CD8-positive, alpha-beta memory T cell (primary cell): ENCODE data around the gene PMF1. TPM values are rescaled to one million over a fixed set of nuclear protein-coding genes. Genes with fewer than 3 reads are reported as not detected.

Source experiments
- CTCF ChIA-PET: fragments of 350-600 bp; sonication (Branson Sonifier 250); formaldehyde crosslinking; loops from one replicate; lab custom pipeline; 2021; ENCODE audit warnings: antibody characterized with exemption; lab: Charles Lee
- POLR2A ChIA-PET: fragments of 350-600 bp; sonication (Branson Sonifier 250); formaldehyde crosslinking; loops from one replicate; lab custom pipeline; 2021; ENCODE audit warnings: antibody characterized with exemption; lab: Charles Lee
- DNase-seq, 5 donors: peaks; one replicate each; pipeline versions ENCODE4 v3.0.0 to v3.0.0-alpha.2; 2020 to 2022; ENCODE audit warnings: mixed read lengths in 1 of 5
- H3K27ac ChIP-seq: one replicate; pipeline ENCODE4 v1.7.0; 2013; ENCODE audit warnings: low read depth, mild to moderate bottlenecking, low read length, moderate library complexity
- H3K27me3 ChIP-seq: 2 replicates; pipeline ENCODE4 v1.7.0; 2013; ENCODE audit warnings: low read length, mild to moderate bottlenecking; ENCODE audit not compliant: insufficient read depth, poor library complexity, severe bottlenecking
- H3K36me3 ChIP-seq: 2 replicates; pipeline ENCODE4 v1.7.0; 2013; ENCODE audit warnings: mild to moderate bottlenecking, low read length, moderate library complexity; ENCODE audit not compliant: insufficient read depth
- H3K4me1 ChIP-seq: 2 replicates; pipeline ENCODE4 v1.7.0; 2013; ENCODE audit warnings: mild to moderate bottlenecking, low read length, moderate library complexity; ENCODE audit not compliant: insufficient read depth
- H3K4me3 ChIP-seq: 2 replicates; pipeline ENCODE4 v1.7.0; 2013; ENCODE audit warnings: mild to moderate bottlenecking, low read length
- H3K9me3 ChIP-seq: 2 replicates; pipeline ENCODE4 v1.7.0; 2013; ENCODE audit warnings: mild to moderate bottlenecking, low read length
- H3K27ac Mint-ChIP-seq, 8 donors: one replicate each; pipeline ENCODE4 v1.8.0; 2020 to 2021; ENCODE audit warnings: mixed read lengths in 8 of 8, mild to moderate bottlenecking in 6 of 8, inconsistent platforms in 3 of 8, moderate library complexity in 3 of 8
- H3K27me3 Mint-ChIP-seq, 2 donors: one replicate each; pipeline ENCODE4 v1.8.0; 2020 to 2021; ENCODE audit warnings: mixed read lengths in 2 of 2, mild to moderate bottlenecking in 1 of 2, moderate library complexity in 1 of 2
- H3K36me3 Mint-ChIP-seq, 3 donors: one replicate each; pipeline ENCODE4 v1.8.0; 2020 to 2021; ENCODE audit warnings: mixed read lengths in 3 of 3, inconsistent platforms in 1 of 3, mild to moderate bottlenecking in 1 of 3
- H3K4me1 Mint-ChIP-seq, 3 donors: one replicate each; pipeline ENCODE4 v1.8.0; 2020 to 2021; ENCODE audit warnings: mixed read lengths in 3 of 3, inconsistent platforms in 1 of 3, mild to moderate bottlenecking in 1 of 3
- H3K4me3 Mint-ChIP-seq, 7 donors: one replicate each; pipeline ENCODE4 v1.8.0; 2020 to 2021; ENCODE audit warnings: mixed read lengths in 7 of 7, mild to moderate bottlenecking in 6 of 7, moderate library complexity in 4 of 7, inconsistent platforms in 2 of 7
- H3K9me3 Mint-ChIP-seq, 5 donors: one replicate each; pipeline ENCODE4 v1.8.0; 2020 to 2022; ENCODE audit warnings: mixed read lengths in 5 of 5, mild to moderate bottlenecking in 3 of 5, moderate library complexity in 2 of 5, inconsistent platforms in 1 of 5
- polyA plus RNA-seq: library from polyadenylated mRNA; unstranded; fragments of 300-500 nt; fragmentation: Illumina TruSeq; gene quantifications from one replicate; pipeline ENCODE4 v1.2.3, GENCODE V29; 2021
- total RNA-seq, 2 experiments: library from RNA; stranded (reverse); gene quantifications; one replicate each; pipeline ENCODE4 v1.2.3, GENCODE V29; 2021

Gene PMF1
- total and polyA plus RNA-seq, 3 experiments from 2014 or later, result 83.3 to 88.3 (median 85.9) TPM

DNA sequence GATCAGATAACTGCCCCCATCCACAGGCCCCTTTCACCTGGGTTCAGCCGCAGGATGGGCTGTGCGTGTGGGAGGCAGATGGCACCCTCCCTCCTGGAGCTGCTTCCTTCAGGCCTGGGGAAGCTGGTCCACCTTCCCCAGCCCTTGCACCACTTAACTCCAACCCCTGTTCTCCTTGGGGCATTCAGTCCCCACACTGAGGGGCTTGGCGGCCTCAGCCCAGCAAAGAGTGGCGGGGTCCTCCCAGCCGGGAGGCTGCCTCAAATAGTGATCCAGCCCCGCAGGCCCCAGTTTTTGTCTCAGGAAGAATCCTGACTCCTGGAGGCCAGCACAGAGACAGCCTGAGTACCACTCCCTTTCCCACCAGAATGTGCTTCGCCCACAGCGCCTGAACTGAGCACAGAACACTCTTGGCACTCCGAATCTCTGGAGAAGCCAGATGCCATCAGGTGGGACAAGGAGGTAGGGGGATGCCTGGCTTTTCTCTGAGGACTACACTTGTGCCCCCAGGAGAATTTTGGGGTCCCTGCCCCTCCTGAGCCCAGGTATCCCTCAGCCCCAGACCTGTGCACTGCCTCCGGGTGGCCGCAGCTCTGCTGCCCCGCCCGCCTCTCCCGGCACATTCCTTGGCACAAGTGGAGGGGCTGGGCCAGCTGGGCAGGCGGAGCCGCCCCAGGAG lies 34.1 kb downstream of the PMF1 start:
- CTCF ChIA-PET, result interaction anchor here (2.2 kb wide), 1 partner anchor 22 kb away, joined by 5 read pairs; no protein-coding TSS in a partner anchor
- H3K4me1 Mint-ChIP-seq, result peaks cover 15 to 21% (median 16%) of the 10 kb centered on the region in 3 donors
- Histone ChIP-seq H3K4me3 (no peak overlapping the region), H3K27ac (no peak overlapping the region), H3K9me3 (no peaks in the 10 kb centered on the region), H3K27me3 (no peaks in the 10 kb centered on the region), H3K36me3 (peaks cover 19% of the 10 kb centered on the region), H3K4me1 (peaks cover 16% of the 10 kb centered on the region)
- H3K36me3 Mint-ChIP-seq, result peaks cover 0 to 30% (median 0%) of the 10 kb centered on the region in 3 donors
- peaks cover 0 to 1% of the 10 kb centered on the region in 2 donors for H3K27me3 Mint-ChIP-seq
- H3K9me3 Mint-ChIP-seq, result no peaks in the 10 kb centered on the region
- POLR2A ChIA-PET, result interaction anchor here (1.2 kb wide), 1 partner anchor 35 kb away, joined by 3 read pairs; the partner anchor contains the start of gene SMG5
- H3K4me3 Mint-ChIP-seq, result peak overlapping the region in 6 of 7 donors; percentile 40 to 68 (median 54)
- H3K27ac Mint-ChIP-seq, result peak overlapping the region in 1 of 8 donors; percentile 89
- no peak for DNase-seq

DNA sequence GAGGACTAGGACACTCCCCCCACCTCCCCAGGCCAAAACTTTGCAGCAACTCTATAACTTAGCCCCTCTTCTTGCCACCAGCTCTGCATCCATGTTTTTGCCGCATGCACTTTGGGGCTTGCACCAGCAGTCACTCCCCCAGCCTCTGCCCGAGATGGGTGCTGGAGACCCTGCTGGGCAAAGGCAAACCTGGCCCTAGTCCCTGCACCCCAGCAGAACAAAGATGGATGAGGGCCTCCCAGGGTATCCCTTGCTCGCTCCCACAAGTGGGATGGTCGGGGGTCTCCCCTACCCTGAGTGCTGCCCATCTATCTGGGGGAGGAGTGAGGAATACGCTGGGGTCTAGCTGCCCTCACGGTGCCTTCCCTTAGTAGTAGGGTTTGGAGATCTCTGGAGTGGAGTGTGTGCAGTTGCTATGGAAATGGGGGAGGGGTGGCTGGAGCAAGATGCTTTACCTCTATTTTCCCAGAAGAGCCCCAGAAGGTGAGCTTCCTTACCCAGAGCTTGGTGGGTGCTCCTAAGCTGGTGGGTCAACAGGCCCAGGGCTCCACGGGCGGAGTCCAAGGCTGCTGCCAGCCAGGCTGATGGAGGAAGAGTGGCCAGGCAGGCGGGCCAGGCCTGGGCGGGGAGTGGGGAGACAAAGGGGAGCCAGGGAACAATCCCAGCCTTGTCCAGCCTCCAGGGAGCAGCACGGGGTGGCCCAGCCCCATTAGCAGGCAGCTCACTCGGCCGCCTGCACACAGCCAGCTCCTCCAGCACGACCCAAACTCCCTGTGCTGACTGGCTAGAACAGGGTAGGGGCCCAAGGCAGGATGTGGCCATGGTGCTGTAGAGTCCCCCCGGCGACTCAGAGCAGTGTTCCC lies 34.9 kb downstream of the PMF1 start, which contains the start of gene PAQR6:
TSS of gene PAQR6 (minus strand) at position 597 of the 863 bp plus-strand sequence. CDS start 1,325 bp downstream, outside the sequence.
- Mint-ChIP-seq H3K4me3 (peak within 1 kb of the TSS in 6 of 7 donors; percentile 9 to 56 (median 48)), H3K9me3 (no peaks in the 10 kb centered on the region), H3K36me3 (peaks cover 0 to 38% (median 3%) of the 10 kb centered on the region in 3 donors), H3K27me3 (peaks cover 0 to 1% of the 10 kb centered on the region in 2 donors), H3K27ac (peak within 1 kb of the TSS in 6 of 8 donors; percentile 17 to 70 (median 43)), H3K4me1 (peaks cover 15 to 21% (median 16%) of the 10 kb centered on the region in 3 donors)
- H3K27ac ChIP-seq, result no peak within 1 kb of the TSS
- peaks cover 27% of the 10 kb centered on the region for H3K36me3 ChIP-seq
- DNase-seq, result no peak
- no peaks in the 10 kb centered on the region for H3K27me3 ChIP-seq
- H3K9me3 ChIP-seq, result no peaks in the 10 kb centered on the region
- POLR2A ChIA-PET, result interaction anchor here (1.2 kb wide), 1 partner anchor 34 kb away, joined by 3 read pairs; the partner anchor contains the start of gene SMG5
- CTCF ChIA-PET, result no interaction called here
- no peak within 1 kb of the TSS for H3K4me3 ChIP-seq
- H3K4me1 ChIP-seq, result peaks cover 16% of the 10 kb centered on the region

DNA sequence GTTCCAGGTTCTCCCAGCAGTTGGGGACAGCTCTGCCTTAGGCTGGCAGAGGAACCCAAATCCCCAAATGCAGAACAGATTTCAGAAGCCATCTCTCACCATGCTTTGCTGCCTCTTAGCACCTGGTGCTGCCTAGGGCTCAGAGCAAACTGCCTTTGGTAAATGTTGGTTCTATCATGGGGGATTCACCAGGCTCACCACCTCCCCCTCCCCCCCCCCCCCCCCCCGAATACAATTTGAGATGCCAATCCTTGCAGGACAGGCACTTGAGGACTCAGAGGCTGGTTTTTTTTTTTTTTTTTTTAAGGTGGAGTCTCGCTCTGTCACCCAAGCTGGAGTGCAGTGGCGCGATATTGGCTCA lies 35.5 kb downstream of the PMF1 start:
- H3K36me3 Mint-ChIP-seq, result peaks cover 0 to 44% (median 7%) of the 10 kb centered on the region in 3 donors
- peaks cover 15 to 21% (median 16%) of the 10 kb centered on the region in 3 donors for H3K4me1 Mint-ChIP-seq
- H3K4me3 Mint-ChIP-seq, result peak overlapping the region in 2 of 7 donors; percentile 50 to 55
- no peaks in the 10 kb centered on the region for H3K9me3 ChIP-seq
- H3K27me3 Mint-ChIP-seq, result peaks cover 0 to 1% of the 10 kb centered on the region in 2 donors
- peaks cover 33% of the 10 kb centered on the region for H3K36me3 ChIP-seq
- H3K4me1 ChIP-seq, result peaks cover 16% of the 10 kb centered on the region
- no peak overlapping the region for H3K27ac ChIP-seq
- ChIA-PET POLR2A (no interaction called here), CTCF (no interaction called here)
- no peaks in the 10 kb centered on the region for H3K9me3 Mint-ChIP-seq
- H3K27me3 ChIP-seq, result no peaks in the 10 kb centered on the region
- peak overlapping the region in 1 of 8 donors; percentile 70 for H3K27ac Mint-ChIP-seq
- no peak overlapping the region for H3K4me3 ChIP-seq
- no peak for DNase-seq

DNA sequence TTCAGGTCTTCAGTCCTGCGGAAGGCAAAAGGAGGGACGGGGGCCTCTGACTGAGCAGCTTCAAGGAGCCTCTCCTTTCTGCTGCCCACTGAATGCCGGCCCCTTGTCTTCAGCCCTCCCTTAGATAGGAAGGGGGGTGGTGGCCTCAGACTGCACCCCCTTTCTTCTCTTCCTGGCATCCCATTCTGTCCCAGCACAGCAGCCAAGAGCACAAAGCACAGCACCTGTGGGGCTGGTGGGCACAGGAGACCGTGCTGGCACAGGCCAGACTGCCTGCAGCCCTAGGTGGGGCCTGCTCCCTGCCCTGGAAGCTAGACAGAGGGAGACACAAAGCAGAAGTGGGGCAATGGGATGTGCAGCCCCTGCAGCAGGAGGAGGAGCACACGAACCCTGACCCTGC lies 36.8 kb downstream of the PMF1 start:
- peaks cover 0 to 1% of the 10 kb centered on the region in 2 donors for H3K27me3 Mint-ChIP-seq
- peaks cover 15 to 19% (median 18%) of the 10 kb centered on the region in 3 donors for H3K4me1 Mint-ChIP-seq
- H3K36me3 Mint-ChIP-seq, result peaks cover 0 to 55% (median 9%) of the 10 kb centered on the region in 3 donors
- POLR2A ChIA-PET, result no interaction called here
- no peak overlapping the region for H3K4me3 ChIP-seq
- CTCF ChIA-PET, result no interaction called here
- no peaks in the 10 kb centered on the region for H3K27me3 ChIP-seq
- peak overlapping the region in 1 of 7 donors; percentile 54 for H3K4me3 Mint-ChIP-seq
- peaks cover 16% of the 10 kb centered on the region for H3K4me1 ChIP-seq
- peaks cover 44% of the 10 kb centered on the region for H3K36me3 ChIP-seq
- no peaks in the 10 kb centered on the region for H3K9me3 Mint-ChIP-seq
- H3K9me3 ChIP-seq, result no peaks in the 10 kb centered on the region
- H3K27ac ChIP-seq, result no peak overlapping the region
- DNase-seq, result no peak
- H3K27ac Mint-ChIP-seq, result peak overlapping the region in 5 of 8 donors; percentile 10 to 38 (median 36)

DNA sequence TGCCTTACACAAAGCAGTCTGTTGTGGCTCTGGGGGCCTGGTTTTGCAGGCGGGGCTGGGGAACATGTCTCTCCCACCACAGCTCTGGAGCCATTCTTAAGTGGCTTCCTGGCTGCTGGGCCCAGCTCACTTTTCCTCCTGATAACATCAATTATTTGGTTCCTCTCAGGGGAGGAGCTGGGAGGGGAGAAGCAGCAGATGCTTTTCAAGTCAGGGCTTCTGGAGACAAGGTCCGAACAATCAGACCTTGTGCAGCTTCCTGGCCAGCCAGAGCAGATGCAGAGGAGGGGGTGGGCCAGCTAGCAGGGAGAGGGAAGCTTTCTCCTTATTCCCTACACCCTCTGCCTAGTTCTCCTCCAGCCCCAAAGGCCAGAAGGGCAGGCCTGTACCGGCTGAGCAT lies 38.7 kb downstream of the PMF1 start:
- no peak for DNase-seq
- Mint-ChIP-seq H3K4me3 (no peak overlapping the region), H3K27ac (peak overlapping the region in 3 of 8 donors; percentile 14 to 76 (median 40)), H3K9me3 (no peaks in the 10 kb centered on the region), H3K36me3 (peaks cover 0 to 64% (median 15%) of the 10 kb centered on the region in 3 donors), H3K4me1 (peaks cover 0 to 4% (median 4%) of the 10 kb centered on the region in 3 donors), H3K27me3 (no peaks in the 10 kb centered on the region)
- CTCF ChIA-PET, result interaction anchor here (1.0 kb wide), 1 partner anchor 27 kb away, joined by 4 read pairs; no protein-coding TSS in a partner anchor
- POLR2A ChIA-PET, result no interaction called here
- Histone ChIP-seq H3K9me3 (no peaks in the 10 kb centered on the region), H3K36me3 (peaks cover 53% of the 10 kb centered on the region), H3K4me1 (peaks cover under 1% of the 10 kb centered on the region), H3K27ac (no peak overlapping the region), H3K4me3 (no peak overlapping the region), H3K27me3 (no peaks in the 10 kb centered on the region)

DNA sequence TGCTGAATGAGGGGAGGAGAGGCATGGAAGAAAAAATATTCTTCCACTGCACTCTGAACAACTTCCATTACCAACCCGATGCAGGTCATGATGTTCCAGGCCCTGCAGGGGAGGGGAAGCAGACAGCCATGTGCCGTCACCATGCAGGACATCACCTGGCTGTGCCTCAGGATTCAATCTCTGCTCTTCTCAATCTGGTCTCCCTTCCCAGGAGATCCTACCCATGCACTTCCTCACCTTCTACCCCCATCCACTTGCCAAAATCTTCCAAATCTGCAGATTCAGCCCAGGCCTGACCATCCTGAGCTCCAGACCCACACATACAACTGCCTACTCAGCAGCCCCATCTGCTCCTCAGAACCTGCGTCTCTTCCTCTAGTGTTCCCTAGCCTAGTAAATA lies 40.8 kb downstream of the PMF1 start:
- Histone ChIP-seq H3K4me3 (no peak overlapping the region), H3K9me3 (no peaks in the 10 kb centered on the region), H3K36me3 (peaks cover 65% of the 10 kb centered on the region), H3K27ac (no peak overlapping the region), H3K27me3 (no peaks in the 10 kb centered on the region), H3K4me1 (no peaks in the 10 kb centered on the region)
- CTCF ChIA-PET, result no interaction called here
- Mint-ChIP-seq H3K4me1 (peaks cover 0 to 4% (median 0%) of the 10 kb centered on the region in 3 donors), H3K27ac (peak overlapping the region in 4 of 8 donors; percentile 7 to 68 (median 50)), H3K4me3 (no peak overlapping the region), H3K27me3 (no peaks in the 10 kb centered on the region), H3K9me3 (no peaks in the 10 kb centered on the region), H3K36me3 (peaks cover 0 to 83% (median 19%) of the 10 kb centered on the region in 3 donors)
- DNase-seq, result no peak
- POLR2A ChIA-PET, result no interaction called here

DNA sequence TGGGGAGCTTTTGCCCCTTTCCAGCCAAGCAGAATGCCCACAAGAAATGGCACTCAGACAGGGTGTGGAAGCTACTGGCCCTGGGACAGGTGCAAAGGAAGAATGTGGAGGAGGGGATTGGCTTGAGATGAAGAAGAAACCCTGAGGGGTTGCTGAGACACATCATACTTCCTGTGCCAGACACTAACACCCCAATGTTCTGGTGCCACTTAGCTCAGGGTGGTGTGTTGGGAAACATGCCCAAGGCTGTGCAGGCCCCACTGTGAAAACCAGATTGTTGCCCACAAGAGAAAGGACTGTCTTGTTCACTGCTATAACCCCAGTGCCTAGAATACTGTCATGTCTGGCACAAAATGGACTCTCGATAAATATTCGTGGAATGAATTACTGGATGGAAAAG lies 44.9 kb downstream of the PMF1 start:
- Mint-ChIP-seq H3K9me3 (no peaks in the 10 kb centered on the region), H3K36me3 (peaks cover 9 to 77% (median 26%) of the 10 kb centered on the region in 3 donors), H3K27ac (peak overlapping the region in 6 of 8 donors; percentile 14 to 86 (median 49)), H3K4me3 (no peak overlapping the region), H3K4me1 (peaks cover 0 to 4% (median 2%) of the 10 kb centered on the region in 3 donors), H3K27me3 (no peaks in the 10 kb centered on the region)
- ChIA-PET POLR2A (no interaction called here), CTCF (no interaction called here)
- Histone ChIP-seq H3K27me3 (no peaks in the 10 kb centered on the region), H3K4me1 (no peaks in the 10 kb centered on the region), H3K36me3 (peaks cover 71% of the 10 kb centered on the region), H3K9me3 (no peaks in the 10 kb centered on the region), H3K27ac (no peak overlapping the region), H3K4me3 (no peak overlapping the region)
- no peak for DNase-seq
